ENCODE data around the gene POLR1A. TPM values are rescaled to one million over a fixed set of nuclear protein-coding genes. Genes with fewer than 3 reads are reported as not detected.

Gene POLR1A
- total RNA-seq, 1 donor: 33.7 TPM

GRCh38 chr2:86079981-86080911 is 25.4 kb downstream of the POLR1A start:
- DNase-seq (ENCODE audit: low read depth): peak; percentile 72
- peak; percentile 91 for TF ChIP-seq CTCF (IDR thresholded peaks at IDR 0.05; ENCODE audit: insufficient read depth, low read depth, low read length)

GRCh38 chr2:86078774-86079545 is 26.7 kb downstream of the POLR1A start:
- H3K4me3 ChIP-seq (ENCODE audit: low read depth, low read length): no peak overlapping the region
- peak; percentile 78 for DNase-seq (ENCODE audit: low read depth)
- TF ChIP-seq CTCF (IDR thresholded peaks at IDR 0.05; ENCODE audit: insufficient read depth, low read depth, low read length): peak; percentile 92

More at GRCh38 chr2:86079981-86080911, 25.4 kb downstream of the POLR1A start:
- no peak overlapping the region for H3K4me3 ChIP-seq (ENCODE audit: low read depth, low read length)

- DNase-seq (ENCODE audit: low read depth): no peak
- no peak for TF ChIP-seq CTCF (IDR thresholded peaks at IDR 0.05; ENCODE audit: insufficient read depth, low read depth, low read length)
- H3K4me3 ChIP-seq (ENCODE audit: low read depth, low read length): no peak overlapping the region
Measured at GRCh38 chr2:86075886-86076285, 29.8 kb downstream of the POLR1A start.

GRCh38 chr2:86074811-86075210 is 30.9 kb downstream of the POLR1A start:
- TF ChIP-seq CTCF (IDR thresholded peaks at IDR 0.05; ENCODE audit: insufficient read depth, low read depth, low read length): no peak
- no peak overlapping the region for H3K4me3 ChIP-seq (ENCODE audit: low read depth, low read length)
- no peak for DNase-seq (ENCODE audit: low read depth)

- DNase-seq (ENCODE audit: low read depth): no peak
- TF ChIP-seq CTCF (IDR thresholded peaks at IDR 0.05; ENCODE audit: insufficient read depth, low read depth, low read length): no peak
- H3K4me3 ChIP-seq (ENCODE audit: low read depth, low read length): no peak overlapping the region
Measured at GRCh38 chr2:86074256-86074655, 31.4 kb downstream of the POLR1A start.

GRCh38 chr2:86073225-86073624 is 32.5 kb downstream of the POLR1A start:
- TF ChIP-seq CTCF (IDR thresholded peaks at IDR 0.05; ENCODE audit: insufficient read depth, low read depth, low read length): no peak
- H3K4me3 ChIP-seq (ENCODE audit: low read depth, low read length): no peak overlapping the region
- DNase-seq (ENCODE audit: low read depth): no peak

All from fibroblast of villous mesenchyme (primary cell).